DOHH2 (cell line): ENCODE data around the gene ROBO1.
"Not testable (repeated sequence)": the region's sequence is repeated elsewhere in the genome, so short reads cannot be mapped to it uniquely, and the experiment has no call there.

ENCODE experiments used
- H3F3A ChIP-seq: fragments of 200-600 bp; sonication (generic), shearing (Covaris generic); 2 replicates; pipeline ENCODE4 v1.6.0; 2016; ENCODE audit warnings: antibody characterized with exemption, mild to moderate bottlenecking; ENCODE audit not compliant: control insufficient read depth, insufficient read depth
- H3K27ac ChIP-seq: fragments of 200-600 bp; sonication (generic); 2 replicates; pipeline ENCODE4 v1.5.1; 2014; ENCODE audit warnings: low read depth, mild to moderate bottlenecking, low read length, moderate library complexity
- H3K27me3 ChIP-seq: fragments of 200-600 bp; sonication (generic); 2 replicates; pipeline ENCODE4 v1.6.1; 2014; ENCODE audit warnings: mild to moderate bottlenecking, low read length, mixed read lengths; ENCODE audit not compliant: control insufficient read depth
- H3K36me3 ChIP-seq: fragments of 200-600 bp; sonication (generic); 2 replicates; pipeline ENCODE4 v1.6.1; 2014; ENCODE audit warnings: mild to moderate bottlenecking, low read length, moderate library complexity, mixed read lengths; ENCODE audit not compliant: control insufficient read depth
- H3K4me1 ChIP-seq: fragments of 200-600 bp; sonication (generic); 2 replicates; pipeline ENCODE4 v1.6.1; 2014; ENCODE audit warnings: mild to moderate bottlenecking, low read length, mixed read lengths; ENCODE audit not compliant: control insufficient read depth
- H3K4me2 ChIP-seq: fragments of 200-600 bp; sonication (generic); 2 replicates; pipeline ENCODE4 v1.6.0; 2014; ENCODE audit warnings: mild to moderate bottlenecking, low read length, moderate library complexity
- H3K4me3 ChIP-seq: fragments of 200-600 bp; sonication (generic); 2 replicates; pipeline ENCODE4 v1.5.1; 2014; ENCODE audit warnings: mild to moderate bottlenecking, low read length, mixed read lengths
- H3K79me2 ChIP-seq: fragments of 200-600 bp; sonication (generic); 2 replicates; pipeline ENCODE4 v1.6.1; 2014; ENCODE audit warnings: mild to moderate bottlenecking, low read length, mixed read lengths; ENCODE audit not compliant: control insufficient read depth
- H3K9me2 ChIP-seq: fragments of 200-600 bp; sonication (generic); replicated peaks from 2 replicates; pipeline ENCODE4 v1.6.1; 2014; ENCODE audit warnings: mild to moderate bottlenecking, low read length, mixed read lengths; ENCODE audit not compliant: control insufficient read depth
- H3K9me3 ChIP-seq: fragments of 200-600 bp; sonication (generic); 2 replicates; pipeline ENCODE4 v1.6.1; 2014; ENCODE audit warnings: antibody characterized with exemption, low read length, mixed read lengths; ENCODE audit not compliant: control insufficient read depth, insufficient read depth
- H4K20me1 ChIP-seq: fragments of 200-600 bp; sonication (generic); 2 replicates; pipeline ENCODE4 v1.6.0; 2014; ENCODE audit warnings: low read depth, mild to moderate bottlenecking, antibody characterized with exemption, low read length, moderate library complexity; ENCODE audit not compliant: control insufficient read depth, insufficient read depth
- CTCF ChIP-seq: fragments of 200-600 bp; sonication (generic); IDR thresholded peaks from one replicate; pipeline ENCODE4 v1.5.1; 2014; ENCODE audit warnings: antibody characterized with exemption, mild to moderate bottlenecking, low read depth, low read length; ENCODE audit not compliant: poor library complexity, severe bottlenecking
- EZH2phosphoT487 ChIP-seq: fragments of 200-600 bp; sonication (generic); IDR thresholded peaks from 2 replicates; pipeline ENCODE4 v1.6.1; 2017; ENCODE audit warnings: borderline replicate concordance, mild to moderate bottlenecking, antibody characterized with exemption, low read length, moderate library complexity, mixed read lengths

Gene ROBO1

GRCh38 chr3:79810092-79810491, 42.3 kb upstream of the ROBO1 start:
- Histone ChIP-seq H3K4me2 (no peak overlapping the region), H3K27me3 (no peaks in the 10 kb centered on the region), H4K20me1 (no peaks in the 10 kb centered on the region), H3K79me2 (no peaks in the 10 kb centered on the region), H3K4me1 (no peaks in the 10 kb centered on the region), H3K9me2 (no peaks in the 10 kb centered on the region), H3F3A (no peaks in the 10 kb centered on the region), H3K36me3 (no peaks in the 10 kb centered on the region), H3K9me3 (no peaks in the 10 kb centered on the region), H3K27ac (no peak overlapping the region), H3K4me3 (no peak overlapping the region)
- no peak for TF ChIP-seq EZH2phosphoT487
- TF ChIP-seq CTCF = no peak

- Histone ChIP-seq H3K36me3 (no peaks in the 10 kb centered on the region), H3K4me2 (no peak overlapping the region), H3F3A (no peaks in the 10 kb centered on the region), H3K4me3 (no peak overlapping the region), H4K20me1 (no peaks in the 10 kb centered on the region), H3K4me1 (no peaks in the 10 kb centered on the region), H3K27me3 (no peaks in the 10 kb centered on the region), H3K79me2 (no peaks in the 10 kb centered on the region), H3K27ac (no peak overlapping the region), H3K9me2 (no peaks in the 10 kb centered on the region), H3K9me3 (no peaks in the 10 kb centered on the region)
- TF ChIP-seq EZH2phosphoT487 (no peak), CTCF (no peak)
Observed at GRCh38 chr3:79809106-79809505, 41.3 kb upstream of the ROBO1 start.

GRCh38 chr3:79808515-79808914, 40.7 kb upstream of the ROBO1 start:
- H3K4me2 ChIP-seq = no peak overlapping the region
- no peak overlapping the region for H3K27ac ChIP-seq
- H3K4me1 ChIP-seq = no peaks in the 10 kb centered on the region
- H3K79me2 ChIP-seq = no peaks in the 10 kb centered on the region
- H3K9me3 ChIP-seq = no peaks in the 10 kb centered on the region
- no peak for TF ChIP-seq EZH2phosphoT487
- H3K4me3 ChIP-seq = no peak overlapping the region
- H4K20me1 ChIP-seq = no peaks in the 10 kb centered on the region
- no peaks in the 10 kb centered on the region for H3K36me3 ChIP-seq
- H3F3A ChIP-seq = no peaks in the 10 kb centered on the region
- no peaks in the 10 kb centered on the region for H3K9me2 ChIP-seq
- no peaks in the 10 kb centered on the region for H3K27me3 ChIP-seq

- H3K79me2 ChIP-seq, H4K20me1 ChIP-seq, H3K36me3 ChIP-seq, H3K4me2 ChIP-seq, H3K4me3 ChIP-seq, H3K9me3 ChIP-seq, H3F3A ChIP-seq, H3K27ac ChIP-seq, H3K9me2 ChIP-seq, H3K27me3 ChIP-seq, H3K4me1 ChIP-seq: not testable (repeated sequence)
- TF ChIP-seq CTCF = peak; percentile 11
Observed at GRCh38 chr3:79790177-79790576, 22.4 kb upstream of the ROBO1 start.
